Measurements from ENCODE around the gene SRI. TPM values are rescaled to one million over a fixed set of nuclear protein-coding genes. Genes with fewer than 3 reads are reported as not detected.

SRI gene
- total and polyA plus RNA-seq, 2 donors (not counting 3 experiments of a cell fraction or from before 2014, with no cell fraction given), result 121 to 204 TPM

GRCh38 chr7:88215295-88215694 lies 4.5 kb downstream of the SRI start:
- Histone ChIP-seq H3K36me3 (ENCODE audit: control insufficient read depth in 2 of 2, extremely low read depth in 1 of 2, insufficient read depth in 2 of 2, low read length in 2 of 2) (peaks cover 19 to 30% of the 10 kb centered on the region in 2 experiments), H3K9me3 (replicated peaks; ENCODE audit: control insufficient read depth, insufficient read depth, low read length) (no peaks in the 10 kb centered on the region), H3K4me1 (ENCODE audit: control insufficient read depth, extremely low read depth, insufficient read depth, low read length) (peaks cover 8% of the 10 kb centered on the region), H3K9ac (replicated peaks; ENCODE audit: extremely low read depth, insufficient read depth, low read length) (no peak overlapping the region), H3K79me2 (ENCODE audit: control insufficient read depth, insufficient read depth, low read length) (peaks cover 64% of the 10 kb centered on the region), H3K4me3 (replicated peaks in 1 of 3; ENCODE audit: insufficient read depth in 1 of 3, low read depth in 1 of 3, low read length in 3 of 3) (no peak overlapping the region), H4K20me1 (replicated peaks; ENCODE audit: control insufficient read depth, extremely low read depth, insufficient read depth, low read length) (peaks cover 4% of the 10 kb centered on the region), H3K9me1 (replicated peaks; ENCODE audit: control insufficient read depth, extremely low read depth, insufficient read depth, low read length) (no peaks in the 10 kb centered on the region), H3K27me3 (ENCODE audit: control insufficient read depth in 2 of 2, insufficient read depth in 2 of 2, low read length in 2 of 2) (no peaks in the 10 kb centered on the region), H2AFZ (ENCODE audit: low read depth, low read length) (no peak overlapping the region), H3K27ac (ENCODE audit: insufficient read depth, low read depth, low read length) (no peak overlapping the region), H3K4me2 (ENCODE audit: insufficient read depth, low read length) (no peak overlapping the region)
- FAIRE-seq (no peak), DNase-seq (ENCODE audit: low read depth, low spot score) (no peak)
- intact Hi-C loops (cut with micrococcal nuclease) (loop anchor here (5.0 to 10.0 kb wide), 2 partner anchors 280 to 588 kb away; partner anchors contain the start of genes ADAM22 and RUNDC3B), dilution Hi-C loops (cut with MboI; ENCODE audit: extremely low pct_ligation_motif_present, low sequenced_read_pairs) (no loop called here)
- BruUV-seq (replicated peaks), result no TSS peak
- ChIA-PET POLR2A (no interaction called here), CTCF (no interaction called here)
- TF ChIP-seq JUN (IDR thresholded peaks at IDR 0.05; ENCODE audit: borderline replicate concordance, insufficient read depth, insufficient read length, low read depth) (no peak), POLR2AphosphoS5 (IDR thresholded peaks at IDR 0.05; ENCODE audit: insufficient read depth, low read depth, low read length) (no peak)

GRCh38 chr7:88214456-88214855 lies 5.4 kb downstream of the SRI start:
- Histone ChIP-seq H2AFZ (ENCODE audit: low read depth, low read length) (no peak overlapping the region), H4K20me1 (replicated peaks; ENCODE audit: control insufficient read depth, extremely low read depth, insufficient read depth, low read length) (peaks cover 4% of the 10 kb centered on the region), H3K9me3 (replicated peaks; ENCODE audit: control insufficient read depth, insufficient read depth, low read length) (no peaks in the 10 kb centered on the region), H3K4me1 (ENCODE audit: control insufficient read depth, extremely low read depth, insufficient read depth, low read length) (peaks cover 8% of the 10 kb centered on the region), H3K4me2 (ENCODE audit: insufficient read depth, low read length) (no peak overlapping the region), H3K27ac (ENCODE audit: insufficient read depth, low read depth, low read length) (no peak overlapping the region), H3K79me2 (ENCODE audit: control insufficient read depth, insufficient read depth, low read length) (peaks cover 61% of the 10 kb centered on the region), H3K4me3 (replicated peaks in 1 of 3; ENCODE audit: insufficient read depth in 1 of 3, low read depth in 1 of 3, low read length in 3 of 3) (no peak overlapping the region), H3K27me3 (ENCODE audit: control insufficient read depth in 2 of 2, insufficient read depth in 2 of 2, low read length in 2 of 2) (no peaks in the 10 kb centered on the region), H3K36me3 (ENCODE audit: control insufficient read depth in 2 of 2, extremely low read depth in 1 of 2, insufficient read depth in 2 of 2, low read length in 2 of 2) (peaks cover 21 to 30% of the 10 kb centered on the region in 2 experiments), H3K9me1 (replicated peaks; ENCODE audit: control insufficient read depth, extremely low read depth, insufficient read depth, low read length) (no peaks in the 10 kb centered on the region), H3K9ac (replicated peaks; ENCODE audit: extremely low read depth, insufficient read depth, low read length) (no peak overlapping the region)
- TF ChIP-seq POLR2AphosphoS5 (IDR thresholded peaks at IDR 0.05; ENCODE audit: insufficient read depth, low read depth, low read length), result no peak
- POLR2A ChIA-PET, result no interaction called here
- intact Hi-C loops (cut with micrococcal nuclease) (loop anchor here (10.0 kb wide), 1 partner anchor 280 kb away; the partner anchor contains the start of gene ADAM22), dilution Hi-C loops (cut with MboI; ENCODE audit: extremely low pct_ligation_motif_present, low sequenced_read_pairs) (no loop called here)
- no TSS peak for BruUV-seq (replicated peaks)
- CTCF ChIA-PET, result interaction anchor here (1.1 kb wide), 1 partner anchor 10 kb away, joined by 3 read pairs; no protein-coding TSS in a partner anchor
- DNase-seq (ENCODE audit: low read depth, low spot score) (no peak), FAIRE-seq (no peak)

Measured in endothelial cell of umbilical vein (primary cell).